Retina (tissue), 1 donor: Measurements from ENCODE around the gene TOM1.
"Not testable (repeated sequence)": the region's sequence is repeated elsewhere in the genome, so short reads cannot be mapped to it uniquely, and the experiment has no call there.

ENCODE experiments used
- DNase-seq: peaks from one replicate; pipeline ENCODE4 v3.0.0-alpha.2; 2016

TOM1 gene

GRCh38 chr22:35376728-35377472, 77.2 kb downstream of the TOM1 start:
- peak; percentile 92 for DNase-seq

- no peak for DNase-seq
Measured at GRCh38 chr22:35377735-35378134, 78.0 kb downstream of the TOM1 start.

GRCh38 chr22:35378621-35379020, 78.9 kb downstream of the TOM1 start:
- no peak for DNase-seq

GRCh38 chr22:35379146-35379993, 79.7 kb downstream of the TOM1 start:
- no peak for DNase-seq

- no peak for DNase-seq
Measured at GRCh38 chr22:35380013-35380412, 80.3 kb downstream of the TOM1 start.

GRCh38 chr22:35380537-35381423, 81.1 kb downstream of the TOM1 start, which contains the start of gene HMOX1:
TSS of gene HMOX1 (plus strand) at chr22:35381096. CDS start at chr22:35381174, 78 bp downstream.
- DNase-seq: peak; percentile 87

GRCh38 chr22:35381424-35382009, 81.8 kb downstream of the TOM1 start:
- no peak for DNase-seq

- no peak for DNase-seq
Measured at GRCh38 chr22:35383679-35384071, 84.0 kb downstream of the TOM1 start.

- no peak for DNase-seq
Measured at GRCh38 chr22:35384527-35384926, 84.8 kb downstream of the TOM1 start.

- no peak for DNase-seq
Measured at GRCh38 chr22:35384975-35385588, 85.4 kb downstream of the TOM1 start.

- DNase-seq: no peak
Measured at GRCh38 chr22:35386670-35387288, 87.1 kb downstream of the TOM1 start.

- DNase-seq: no peak
Measured at GRCh38 chr22:35390933-35391332, 91.2 kb downstream of the TOM1 start.

GRCh38 chr22:35392357-35392756, 92.7 kb downstream of the TOM1 start:
- DNase-seq: no peak

- no peak for DNase-seq
Measured at GRCh38 chr22:35393116-35394010, 93.7 kb downstream of the TOM1 start.

- no peak for DNase-seq
Measured at GRCh38 chr22:35394011-35394312, 94.3 kb downstream of the TOM1 start.

- DNase-seq: no peak
Measured at GRCh38 chr22:35394810-35395563, 95.3 kb downstream of the TOM1 start.

GRCh38 chr22:35396622-35397021, 96.9 kb downstream of the TOM1 start:
- not testable (repeated sequence) for DNase-seq

GRCh38 chr22:35397095-35397904, 97.6 kb downstream of the TOM1 start:
- DNase-seq: no peak
